Measurements from ENCODE around the gene FRMD3.

The FRMD3 gene

DNA sequence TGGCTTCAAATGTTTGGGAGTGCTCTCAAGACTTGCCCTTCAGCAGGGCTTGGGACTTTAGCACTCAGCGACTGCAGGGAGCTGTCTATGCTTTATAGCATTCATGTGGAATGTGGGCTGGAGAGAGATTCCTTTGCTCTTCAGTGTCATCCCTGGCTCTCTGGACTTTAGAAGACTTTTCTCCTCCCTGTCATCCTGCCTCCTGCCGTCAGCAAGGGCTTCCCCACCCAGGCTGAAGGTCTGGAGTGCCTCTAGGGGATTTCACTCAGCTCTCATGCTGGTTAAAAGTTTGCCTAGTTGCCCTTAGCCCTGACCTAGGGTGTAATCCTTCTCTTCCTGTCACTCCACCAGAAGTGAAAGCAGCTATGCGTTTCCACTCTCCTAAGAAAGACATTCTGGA, 210.9 kb downstream of the FRMD3 start:
- no peak for DNase-seq

DNA sequence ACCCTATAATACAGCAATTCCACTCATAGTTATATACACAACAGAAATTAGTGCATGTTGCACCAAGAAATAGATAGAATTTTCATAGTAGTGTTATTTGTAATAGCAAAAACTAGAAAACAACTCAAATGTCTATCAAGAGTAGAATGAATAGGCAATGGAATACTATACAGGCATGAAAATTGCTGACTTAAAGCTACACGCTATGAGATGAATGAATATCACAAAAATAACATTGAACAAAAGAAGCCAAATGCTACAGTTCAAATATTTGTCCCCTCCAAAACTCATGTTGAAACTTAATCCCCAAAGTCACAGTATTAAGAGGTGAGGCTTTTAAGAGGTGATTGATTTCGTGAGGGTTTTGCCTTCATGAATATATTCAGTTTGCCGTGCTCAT, 215.1 kb downstream of the FRMD3 start:
- DNase-seq: no peak

DNA sequence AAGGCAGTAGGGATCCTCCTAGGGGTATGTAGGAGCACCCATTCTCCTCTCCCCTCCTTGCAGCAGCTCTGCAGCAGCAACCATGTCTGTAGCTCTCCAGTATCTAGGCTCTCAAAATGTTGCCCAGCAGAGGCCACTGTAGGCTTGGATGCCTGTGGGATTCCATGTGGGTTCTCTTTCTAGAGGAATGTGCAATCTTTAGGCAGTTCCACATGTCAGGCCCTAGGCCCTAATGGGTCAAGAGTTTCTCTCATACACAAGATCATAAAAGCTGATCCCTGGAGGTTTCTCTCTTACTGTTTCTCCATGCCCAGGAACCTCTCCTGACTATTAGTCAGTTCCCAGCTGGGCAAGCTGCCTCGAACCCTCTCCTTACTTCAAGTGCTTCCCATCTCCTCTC, 215.8 kb downstream of the FRMD3 start:
- no peak for DNase-seq

DNA sequence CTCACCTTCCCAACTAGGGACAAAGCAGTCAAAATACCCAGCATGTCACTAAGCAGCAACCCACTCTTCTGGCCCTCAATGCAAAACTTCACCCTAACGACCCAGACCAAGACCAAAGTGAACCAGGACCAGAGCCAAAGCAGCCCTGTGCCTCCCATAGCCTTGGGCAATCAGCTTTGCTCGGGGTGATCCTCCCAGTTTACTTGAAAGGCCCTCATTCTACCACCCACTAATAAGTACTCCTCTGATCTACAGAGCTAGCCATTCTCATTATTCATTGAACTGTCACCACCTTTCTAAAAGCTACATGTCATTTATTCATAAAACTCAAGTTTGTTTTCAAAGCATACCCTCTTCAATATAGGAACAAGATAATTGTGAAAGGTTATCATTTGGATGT, 221.0 kb downstream of the FRMD3 start:
- DNase-seq: no peak

DNA sequence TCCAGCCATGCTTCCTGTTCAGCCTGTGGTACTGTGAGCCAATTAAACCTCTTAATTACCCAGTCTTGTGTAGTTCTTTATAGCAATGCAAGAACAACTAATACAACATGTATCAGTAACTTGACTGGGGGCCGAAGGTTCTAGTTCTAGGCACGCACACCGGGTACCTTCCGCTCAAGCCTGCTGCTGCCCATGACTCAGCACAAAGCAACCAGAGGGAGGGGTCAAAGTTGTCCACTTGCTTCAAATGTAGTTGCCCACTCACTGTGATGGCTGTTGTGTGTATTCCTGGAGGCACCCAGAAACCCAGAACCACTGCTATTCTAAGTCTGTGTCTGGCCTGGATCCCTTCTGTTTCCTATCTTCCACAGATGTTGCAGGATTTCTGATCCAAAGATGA, 222.6 kb downstream of the FRMD3 start:
- no peak for DNase-seq

DNA sequence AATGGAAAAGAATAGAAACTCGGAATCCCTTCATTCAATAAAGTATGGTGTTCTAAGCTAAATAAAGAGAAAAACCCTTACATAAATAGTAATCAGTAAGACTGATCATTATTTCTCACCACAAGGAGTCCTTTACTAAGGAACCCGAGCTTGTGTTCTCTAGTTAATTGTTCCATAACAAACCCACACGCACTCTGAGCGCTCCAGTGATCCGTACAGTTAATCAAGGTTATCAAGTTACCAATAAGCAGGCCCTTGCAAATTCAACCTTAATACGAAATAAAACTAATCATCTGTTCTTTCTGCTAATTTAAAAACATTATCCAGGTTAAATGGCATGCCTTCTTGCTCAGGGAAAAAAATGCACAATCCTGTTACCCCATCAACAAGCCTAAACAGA, 224.4 kb downstream of the FRMD3 start:
- no peak for DNase-seq

DNA sequence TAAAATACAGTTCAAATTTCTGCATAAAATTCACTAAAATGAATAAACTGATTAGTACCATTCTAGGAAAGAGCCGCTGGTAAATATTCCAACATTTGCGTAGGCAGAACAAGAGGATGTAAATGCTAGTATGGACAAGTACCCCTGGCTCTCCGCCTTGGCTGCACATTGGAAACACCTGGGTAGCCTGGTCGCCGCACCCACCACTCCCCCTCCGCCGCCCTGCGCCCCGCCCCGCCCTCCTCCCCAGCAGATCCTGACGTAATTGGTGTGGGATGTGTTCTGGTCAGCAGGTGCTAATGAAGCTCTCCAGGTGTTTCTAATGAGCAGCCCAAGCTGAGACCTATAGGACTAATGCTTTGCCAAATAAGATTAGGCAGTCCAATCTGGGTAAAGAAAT, 225.7 kb downstream of the FRMD3 start:
- DNase-seq: no peak

DNA sequence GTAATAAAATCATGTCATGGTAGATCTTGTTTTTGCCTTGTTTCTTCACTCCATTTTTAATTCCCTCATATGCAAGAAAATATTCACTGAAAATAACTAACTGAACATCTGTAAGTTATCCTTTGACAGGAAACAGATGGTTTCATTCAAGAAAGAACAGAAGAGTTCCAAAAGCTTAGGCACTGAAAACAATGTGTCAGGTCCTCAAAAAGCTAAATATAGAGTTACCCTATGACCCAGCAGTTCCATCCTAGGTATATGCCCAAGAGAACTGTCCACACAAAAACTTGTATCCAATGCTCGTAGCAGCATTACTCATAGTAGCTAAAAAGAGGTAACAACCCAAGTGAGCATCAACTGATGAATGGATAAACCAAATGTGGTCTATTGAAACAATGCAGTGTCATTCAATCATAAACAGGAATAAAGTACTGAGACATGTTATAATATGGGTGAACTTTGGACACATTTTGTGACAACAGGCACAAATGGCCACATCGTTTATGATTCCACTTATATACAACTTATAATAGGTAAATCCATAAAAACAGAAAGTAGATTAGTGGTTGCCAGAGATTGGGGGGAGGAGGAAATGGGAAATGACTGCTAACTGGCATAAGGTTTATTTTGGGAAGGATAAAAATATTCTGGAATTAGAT, 231.0 kb downstream of the FRMD3 start:
- DNase-seq: no peak

DNA sequence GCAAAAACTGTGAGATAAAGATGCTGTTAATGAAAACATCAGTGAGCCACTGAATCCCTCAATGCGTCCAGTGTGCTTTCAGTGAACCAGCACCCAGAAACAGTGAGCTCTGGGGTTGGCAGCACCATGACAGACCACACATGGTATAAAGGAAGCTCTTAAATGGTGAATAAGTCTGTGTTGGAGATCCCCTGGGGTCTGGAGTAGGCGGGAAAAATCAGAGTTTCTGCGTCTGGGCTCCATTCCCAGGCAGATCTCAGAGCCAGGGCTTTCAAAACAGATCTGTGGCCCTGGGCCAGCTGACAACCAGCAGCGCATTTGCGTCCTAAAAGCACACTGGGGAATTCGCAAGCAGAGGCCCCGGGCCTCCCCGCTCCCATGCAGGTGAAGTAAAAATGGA, 233.5 kb downstream of the FRMD3 start:
- peak; percentile 95 for DNase-seq

DNA sequence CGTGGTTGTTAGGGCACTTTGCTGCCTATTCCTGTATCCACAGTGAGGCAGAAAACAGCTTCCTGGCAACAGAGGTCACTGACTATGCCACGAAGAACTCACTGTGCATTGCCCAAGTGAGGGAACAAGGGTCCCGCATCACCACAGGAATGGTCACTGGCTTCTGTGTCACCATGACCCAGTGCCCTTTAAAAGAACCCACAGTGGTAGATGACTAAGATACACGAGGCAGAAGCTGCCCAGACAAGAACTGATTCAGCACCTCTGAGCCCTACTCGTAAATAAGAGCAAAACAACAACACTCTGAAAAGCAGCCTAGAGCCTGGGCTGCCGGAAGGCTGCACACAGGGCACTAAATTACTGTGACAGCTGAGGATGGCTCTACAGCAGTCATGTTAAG, 238.6 kb downstream of the FRMD3 start:
- DNase-seq: no peak

DNA sequence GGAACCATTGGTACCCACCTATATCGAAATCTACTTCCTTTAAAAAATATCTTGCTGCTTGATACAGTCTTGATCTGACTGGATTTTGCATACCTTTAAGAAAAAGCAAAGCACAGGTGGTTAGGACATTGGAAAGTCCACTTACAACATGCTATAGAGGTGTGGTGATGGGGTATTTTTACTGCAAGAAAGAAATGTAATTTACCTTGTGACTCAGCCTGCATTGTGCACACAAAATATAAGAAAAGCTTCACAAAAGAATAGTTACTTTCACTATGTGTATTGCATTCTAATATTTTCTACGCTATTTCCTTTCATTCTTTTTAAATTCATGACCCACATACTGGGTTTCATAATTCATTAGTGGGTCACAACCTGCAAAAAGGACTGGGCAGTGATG, 239.1 kb downstream of the FRMD3 start:
- no peak for DNase-seq

DNA sequence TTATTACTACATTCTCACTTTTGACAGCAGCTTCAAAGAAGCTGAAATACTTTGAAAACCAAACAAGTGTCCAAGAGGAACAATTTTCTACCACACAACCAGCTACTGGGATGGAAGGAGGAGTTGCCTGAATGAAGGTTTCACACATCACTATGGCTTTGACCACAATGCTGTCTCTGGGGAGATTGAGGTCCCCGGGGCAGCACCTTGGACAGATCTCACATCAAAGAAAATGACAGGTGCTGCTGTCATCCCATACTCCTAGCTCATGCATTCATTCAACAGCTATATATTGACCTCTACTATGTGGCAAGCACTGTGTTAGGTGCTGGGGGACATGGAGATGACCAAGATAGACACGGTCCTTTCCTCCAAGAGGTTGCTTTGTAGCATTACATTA, 242.1 kb downstream of the FRMD3 start:
- no peak for DNase-seq

DNA sequence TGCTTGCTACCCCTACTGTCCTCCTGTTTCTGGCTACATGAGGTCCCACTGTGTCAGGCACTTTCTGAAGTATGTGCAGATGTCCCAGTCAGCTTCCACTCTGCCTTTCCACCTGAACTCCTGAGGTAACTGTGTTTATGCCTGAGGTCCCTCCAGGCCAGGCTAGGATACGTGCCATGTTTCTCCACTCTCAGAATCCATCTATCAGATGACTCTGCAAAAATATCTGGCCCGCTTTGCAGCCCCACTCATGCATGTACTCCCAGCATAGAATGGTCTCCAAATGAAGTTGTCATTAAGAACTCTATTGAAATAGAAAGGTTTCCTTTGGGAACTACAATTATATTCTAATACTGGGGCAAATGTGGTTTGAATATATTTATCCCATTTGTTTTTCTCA, 243.4 kb downstream of the FRMD3 start:
- no peak for DNase-seq

DNA sequence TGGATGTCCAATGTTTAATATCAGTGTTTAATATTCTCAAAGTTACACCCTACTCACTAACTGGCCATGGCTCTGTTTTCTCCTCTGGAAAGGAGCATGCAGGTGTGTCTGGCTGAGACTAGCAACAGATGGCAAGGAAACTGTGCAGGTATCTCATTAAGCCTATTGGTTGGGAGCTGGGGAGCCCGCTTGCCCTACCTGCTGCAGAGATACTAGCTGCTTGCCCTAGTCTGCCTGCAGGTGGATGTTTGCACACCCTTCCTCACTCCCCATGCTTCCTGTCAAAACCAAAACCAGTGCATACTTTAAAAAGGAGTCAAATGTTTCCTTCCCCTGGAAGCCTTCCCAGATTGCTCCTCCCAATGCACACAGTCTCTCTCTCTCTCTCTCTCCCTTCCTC, 247.0 kb downstream of the FRMD3 start:
- DNase-seq: no peak

DNA sequence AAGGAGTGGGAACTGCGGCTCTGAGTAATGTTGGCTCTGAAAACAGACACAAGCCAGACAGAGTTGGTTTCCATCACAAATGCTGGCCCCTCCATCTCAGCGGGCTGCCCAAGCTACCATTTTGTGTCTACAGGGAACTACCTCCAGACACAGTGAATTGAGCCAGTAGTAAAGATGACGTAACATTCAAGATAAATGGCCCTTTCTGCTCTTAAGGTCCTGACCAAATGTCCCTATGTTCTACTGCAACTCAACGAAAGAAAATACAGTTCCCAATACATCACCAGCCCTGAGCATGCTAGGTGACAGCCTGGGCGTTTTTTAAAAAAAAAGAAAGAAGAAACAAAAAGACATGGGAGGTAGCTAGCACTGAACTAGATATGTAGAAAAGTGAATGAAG, 247.5 kb downstream of the FRMD3 start:
- DNase-seq: no peak

DNA sequence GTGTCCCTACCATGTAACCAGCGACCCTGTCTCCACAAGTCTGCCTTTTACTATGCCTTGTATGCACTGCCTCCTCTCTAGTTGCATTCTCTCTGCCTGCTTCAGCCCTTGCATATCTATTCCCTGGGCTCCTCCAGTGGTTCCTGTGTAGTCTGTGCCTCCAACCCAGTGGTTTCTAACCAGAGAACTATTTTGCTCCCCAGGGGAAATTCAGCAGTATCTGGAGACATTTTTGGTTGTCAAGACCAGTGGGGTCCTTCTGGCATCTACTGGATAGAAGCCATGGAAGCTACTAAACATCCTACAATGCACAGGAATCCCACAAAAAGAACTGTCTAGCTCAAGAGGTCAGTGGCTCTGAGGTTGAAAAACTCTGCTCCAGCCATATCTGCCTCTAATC, 251.2 kb downstream of the FRMD3 start:
- no peak for DNase-seq

DNA sequence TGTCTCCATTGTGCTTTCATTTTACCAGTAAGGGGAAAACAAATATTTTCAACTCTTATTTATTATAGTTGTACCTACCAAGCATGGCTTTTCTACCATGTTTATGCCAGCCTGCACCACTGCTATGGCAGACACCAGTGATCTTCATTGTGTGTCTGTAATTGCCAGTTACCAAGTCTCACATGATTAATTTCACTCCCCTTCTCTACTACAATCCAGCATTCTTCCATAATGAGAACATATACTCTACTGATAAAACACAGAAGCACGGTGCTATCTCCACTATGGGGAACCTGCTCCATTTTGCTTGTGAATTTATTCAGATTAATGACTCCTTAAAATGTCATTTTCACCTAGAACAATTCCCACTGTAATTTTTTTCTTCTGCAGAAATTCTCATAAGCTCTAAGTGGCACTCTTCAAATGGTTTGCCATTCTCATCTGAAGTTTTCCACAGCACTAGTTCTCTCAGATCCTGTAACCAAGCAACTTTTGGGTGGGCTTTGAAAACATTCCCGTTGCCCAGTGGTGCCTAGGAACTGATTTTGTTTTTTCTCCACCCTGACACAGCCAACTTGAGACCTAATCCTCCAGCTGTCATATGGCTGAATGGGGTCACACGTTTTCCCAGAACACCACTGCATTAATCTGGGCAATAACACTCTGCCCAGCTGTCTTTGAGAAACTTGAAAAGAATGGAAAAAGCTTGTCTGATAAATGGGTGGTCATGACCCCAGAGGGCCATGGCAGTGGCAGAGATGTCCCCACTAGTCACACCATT, 252.6 kb downstream of the FRMD3 start:
- DNase-seq: no peak

DNA sequence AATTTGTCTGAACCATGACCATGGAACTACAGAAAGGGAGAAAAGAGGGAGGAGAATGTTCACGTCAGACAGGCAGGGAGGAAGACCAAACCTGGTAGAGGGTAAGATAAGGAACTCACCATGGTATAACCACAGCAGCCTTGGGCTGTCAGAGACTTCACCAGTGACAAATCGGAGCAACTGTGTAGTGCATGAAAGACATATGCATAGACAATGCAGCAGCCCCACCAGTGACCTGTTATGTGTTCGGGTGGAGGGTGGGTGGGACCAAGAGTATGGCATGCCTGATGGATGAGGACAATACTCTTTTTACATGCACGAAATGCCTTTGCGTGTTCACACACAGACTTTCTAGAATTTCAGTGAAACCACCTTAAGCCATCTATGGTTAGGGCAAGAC, 253.5 kb downstream of the FRMD3 start:
- no peak for DNase-seq

DNA sequence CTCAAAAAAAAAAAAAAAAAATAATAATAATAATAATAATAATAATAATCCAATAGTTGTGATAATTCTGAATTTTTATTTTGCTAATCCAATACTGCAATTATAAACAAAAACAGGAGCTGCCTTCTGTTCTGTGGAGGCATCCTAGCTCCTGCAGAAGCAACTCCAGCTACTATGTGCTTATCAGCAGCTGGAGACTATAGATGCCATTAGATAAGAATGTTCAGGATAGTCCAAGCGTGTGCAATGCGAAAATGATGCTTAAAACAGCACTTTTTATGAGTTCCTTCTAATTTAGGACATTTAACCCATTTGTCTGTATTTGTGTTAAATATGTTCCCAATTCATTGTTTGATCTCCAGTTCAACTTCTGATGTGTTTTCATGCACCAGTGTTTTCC, 254.7 kb downstream of the FRMD3 start:
- DNase-seq: no peak

DNA sequence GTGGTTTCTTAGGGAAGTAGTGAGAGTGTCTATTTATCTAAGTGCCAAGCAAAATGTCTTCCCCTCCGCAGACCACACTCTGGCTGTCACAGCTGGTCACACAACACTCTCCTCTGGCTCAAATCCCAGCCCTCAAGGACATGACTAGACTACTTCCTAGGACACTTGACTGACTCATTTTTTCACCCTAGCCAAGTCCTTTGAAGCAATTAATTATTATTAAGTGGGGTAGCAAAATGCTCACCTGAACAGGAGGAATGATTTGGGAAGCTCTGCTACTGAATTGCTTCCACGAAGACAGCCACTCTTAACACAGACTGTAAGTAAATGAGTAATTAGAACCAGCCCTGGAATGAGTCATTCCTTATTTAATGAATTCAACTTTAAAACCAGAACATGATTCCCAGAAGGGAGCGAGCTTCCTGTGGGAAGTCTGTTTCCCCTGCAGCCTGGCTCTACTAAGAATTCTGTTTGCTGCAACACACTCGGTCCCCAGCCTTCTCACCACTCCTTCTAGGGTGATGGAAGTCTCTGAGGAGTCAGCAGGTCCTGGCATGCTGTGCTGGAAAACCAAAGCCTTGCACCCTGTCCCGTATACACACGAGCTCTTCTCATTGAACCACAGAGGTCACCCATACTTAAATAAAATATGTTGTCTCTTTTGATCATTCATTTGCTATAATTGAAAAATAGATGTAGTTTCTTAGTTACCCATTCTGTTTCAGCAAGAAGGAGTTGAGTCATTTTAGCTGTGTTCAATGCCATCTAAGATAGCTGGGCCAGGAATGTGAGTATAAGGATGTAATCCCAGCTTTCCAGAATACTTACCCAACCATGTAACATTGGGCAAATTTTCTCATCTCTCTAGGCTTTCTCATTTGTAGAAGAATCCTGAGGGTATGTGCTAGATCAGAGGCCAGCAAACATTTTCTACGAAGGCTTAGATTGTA, 256.6 kb downstream of the FRMD3 start:
- DNase-seq: no peak

DNA sequence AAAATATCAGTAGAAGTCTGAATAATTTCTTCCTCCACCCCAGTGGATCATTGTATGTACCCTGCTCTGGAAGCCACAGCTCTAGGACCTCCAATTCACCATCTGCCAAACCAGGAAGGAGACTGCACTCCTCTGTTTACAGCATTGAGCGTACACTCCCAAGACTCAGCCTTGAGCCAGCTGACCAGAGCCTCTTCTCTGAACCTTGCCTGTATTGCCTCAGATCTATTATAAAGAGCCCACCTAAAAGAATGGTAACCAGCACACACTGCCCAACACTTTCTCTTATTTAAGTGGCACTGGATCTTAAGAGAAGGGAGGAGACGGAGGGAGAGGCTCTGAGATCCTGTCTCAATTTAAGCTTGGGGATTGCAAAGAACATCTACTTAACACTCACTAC, 257.4 kb downstream of the FRMD3 start:
- DNase-seq: no peak

DNA sequence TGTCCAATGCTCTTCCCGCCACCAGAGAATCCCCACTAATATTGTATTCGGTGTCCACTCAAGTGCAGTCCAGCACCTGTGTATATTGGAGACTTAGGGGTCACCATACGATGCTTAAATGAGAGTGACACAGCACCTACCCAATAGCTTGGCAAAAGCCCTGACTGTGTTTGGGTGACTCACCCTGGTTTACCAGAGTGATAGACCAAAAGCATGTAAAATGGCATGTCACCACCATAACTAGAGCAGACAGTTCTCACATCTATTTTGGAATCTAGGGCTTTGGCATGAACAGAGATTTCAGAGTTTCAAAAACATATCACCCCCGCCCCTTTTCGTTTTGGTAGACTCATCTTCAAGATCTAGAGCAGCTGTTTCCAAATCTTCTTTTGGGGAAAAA, 257.9 kb downstream of the FRMD3 start:
- no peak for DNase-seq

DNA sequence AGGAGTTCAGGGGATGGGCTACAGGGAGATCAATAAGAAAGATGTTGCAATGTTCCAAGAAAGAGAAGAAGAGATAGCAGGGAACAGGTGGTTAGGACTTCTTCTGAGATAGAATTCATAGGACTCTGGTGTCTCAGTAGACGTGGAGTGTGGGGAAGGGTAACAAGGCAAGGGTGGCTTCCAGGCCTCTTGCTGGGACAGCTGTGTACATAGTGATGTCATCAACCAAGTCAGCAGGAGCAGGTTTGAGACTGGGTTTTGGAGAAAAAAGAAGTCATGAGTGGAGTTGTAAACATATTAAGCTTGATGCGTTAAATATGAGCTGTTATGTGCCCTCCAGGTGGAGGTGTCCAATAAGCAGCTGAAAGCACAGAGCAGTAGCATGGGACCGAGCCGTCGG, 263.4 kb downstream of the FRMD3 start:
- no peak for DNase-seq

DNA sequence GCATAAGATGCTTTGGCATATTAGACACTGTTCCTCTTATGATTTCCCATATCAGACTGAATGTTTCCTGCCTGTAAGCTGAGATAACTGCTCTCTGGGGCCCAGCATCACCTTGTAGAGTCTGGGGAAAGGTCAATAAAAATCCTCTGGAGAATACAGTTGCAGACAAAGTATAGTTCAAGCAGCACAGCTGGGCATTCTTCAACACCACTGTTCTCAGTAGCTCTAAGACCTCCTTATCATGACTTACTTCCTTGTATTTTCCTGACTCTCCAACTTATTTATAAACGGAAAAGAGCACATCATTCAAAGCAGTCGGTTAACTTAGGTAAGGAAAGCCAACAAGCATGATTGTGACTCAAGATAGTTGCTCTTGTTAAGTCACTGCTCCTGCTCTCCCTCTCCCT, 266.5 kb downstream of the FRMD3 start:
- DNase-seq: no peak

All from NCI-H1092 (cell line).